PFSK-1 (cell line): Measurements from ENCODE around the gene ATAD2B.

Source experiments
- FOXP2 ChIP-seq: optimal IDR thresholded peaks from 2 replicates; pipeline ENCODE3; 2011; ENCODE audit warnings: borderline replicate concordance, control low read depth, inconsistent platforms; ENCODE audit not compliant: insufficient read depth; ENCODE audit errors: extremely low read length, extremely low read depth
- POLR2AphosphoS5 ChIP-seq: IDR thresholded peaks from 2 replicates; pipeline ENCODE4 v1.6.1; 2012; ENCODE audit warnings: low read depth, mild to moderate bottlenecking, control low read depth, low read length, moderate library complexity
- REST ChIP-seq, 2 experiments: IDR thresholded peaks; 2 replicates each; pipeline versions ENCODE4 v1.6.1 to v1.8.0; 2011 to 2012; ENCODE audit warnings: low read depth in 2 of 2, low read length in 2 of 2, control low read depth in 1 of 2, inconsistent platforms in 1 of 2, mild to moderate bottlenecking in 1 of 2, moderate library complexity in 1 of 2; ENCODE audit not compliant: insufficient read depth in 1 of 2
- SIN3A ChIP-seq: IDR thresholded peaks from 2 replicates; pipeline ENCODE4 v1.6.1; 2012; ENCODE audit warnings: mild to moderate bottlenecking, low read length, moderate library complexity, borderline replicate concordance; ENCODE audit not compliant: insufficient read depth
- TAF1 ChIP-seq: IDR thresholded peaks from 2 replicates; pipeline ENCODE4 v1.6.1; 2012; ENCODE audit warnings: low read length, control low read depth, borderline replicate concordance; ENCODE audit not compliant: insufficient read depth

The ATAD2B gene

GRCh38 chr2:23703583-23704385, 223.1 kb downstream of the ATAD2B start:
- no peak for TF ChIP-seq POLR2AphosphoS5
- TF ChIP-seq FOXP2, result no peak
- no peak for TF ChIP-seq SIN3A
- TF ChIP-seq TAF1, result no peak

DNA sequence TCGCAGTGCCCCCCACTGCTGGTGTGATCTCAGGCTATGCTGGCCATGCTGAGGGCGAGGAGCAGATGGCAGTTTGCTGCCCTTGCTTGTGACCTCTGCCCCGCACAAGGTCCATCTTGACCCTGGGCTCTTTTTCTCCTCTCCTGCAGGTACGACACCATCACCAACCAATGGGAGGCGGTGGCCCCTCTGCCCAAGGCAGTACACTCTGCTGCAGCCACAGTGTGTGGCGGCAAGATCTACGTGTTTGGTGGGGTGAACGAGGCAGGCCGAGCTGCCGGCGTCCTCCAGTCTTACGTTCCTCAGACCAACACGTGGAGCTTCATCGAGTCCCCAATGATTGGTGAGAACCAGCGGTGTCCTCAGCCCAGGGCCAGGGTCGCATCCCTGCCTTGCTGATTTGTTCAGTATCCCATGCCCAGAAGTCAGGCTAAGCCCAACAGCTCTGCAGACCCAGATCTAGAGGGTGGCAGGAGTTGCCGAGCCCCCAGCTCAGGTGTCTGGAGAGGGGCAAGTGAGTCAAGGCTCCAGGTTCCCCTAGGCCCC, 223.8 kb downstream of the ATAD2B start:
- TF ChIP-seq SIN3A (no peak), POLR2AphosphoS5 (no peak), TAF1 (no peak), REST (IDR thresholded peaks at IDR 0.05; ENCODE audit: insufficient read depth in 1 of 2, low read depth in 2 of 2, low read length in 2 of 2) (no peak), FOXP2 (no peak)

DNA sequence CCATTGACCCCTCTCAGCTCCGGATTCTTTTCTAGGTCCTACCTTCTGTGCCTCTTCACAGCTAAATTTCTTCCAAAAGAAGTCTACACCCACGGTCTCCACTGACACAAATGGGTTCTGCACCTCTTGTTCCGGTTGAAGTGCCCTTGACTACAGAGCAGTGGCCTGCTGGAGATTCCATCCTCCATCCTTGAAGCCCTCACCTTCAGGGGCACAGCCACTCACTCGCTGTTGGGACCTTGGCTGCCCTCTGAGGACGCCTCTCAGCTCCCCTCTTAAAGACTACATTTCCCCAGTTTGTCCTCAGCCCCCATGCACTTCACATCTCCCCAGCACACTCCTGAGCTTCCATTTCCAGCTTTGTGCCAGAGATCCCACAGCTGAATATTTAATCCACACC, 226.3 kb downstream of the ATAD2B start:
- TF ChIP-seq SIN3A, result no peak
- TF ChIP-seq REST (IDR thresholded peaks at IDR 0.05; ENCODE audit: insufficient read depth in 1 of 2, low read depth in 2 of 2, low read length in 2 of 2), result no peak
- TF ChIP-seq POLR2AphosphoS5, result no peak
- no peak for TF ChIP-seq TAF1
- TF ChIP-seq FOXP2, result no peak

GRCh38 chr2:23699580-23699925, 227.4 kb downstream of the ATAD2B start:
- no peak for TF ChIP-seq TAF1

- TF ChIP-seq FOXP2, result no peak
- no peak for TF ChIP-seq SIN3A
- no peak for TF ChIP-seq POLR2AphosphoS5
- TF ChIP-seq REST (IDR thresholded peaks at IDR 0.05; ENCODE audit: insufficient read depth in 1 of 2, low read depth in 2 of 2, low read length in 2 of 2), result no peak
- TF ChIP-seq TAF1, result no peak
These were observed 228.0 kb downstream of the ATAD2B start for GRCh38 chr2:23698721-23699579.
